Inflammatory macrophage (primary cell): ENCODE data around the gene LPGAT1.
A peak's percentile ranks its signal among the peaks of the same experiment; 100 is the strongest.

Source experiments
- DNase-seq, 2 donors: peaks; one replicate each; pipeline ENCODE4 v3.0.0-alpha.2; 2020 to 2022

LPGAT1 gene

GRCh38 chr1:211761400-211761799, 69.2 kb downstream of the LPGAT1 start:
- peak; percentile 63 to 64 for DNase-seq

GRCh38 chr1:211756471-211757020, 74.0 kb downstream of the LPGAT1 start:
- DNase-seq, result no peak

- DNase-seq, result no peak
Measured at GRCh38 chr1:211753649-211754251, 76.8 kb downstream of the LPGAT1 start.

- DNase-seq, result no peak
Measured at GRCh38 chr1:211752951-211753486, 77.5 kb downstream of the LPGAT1 start.

GRCh38 chr1:211752317-211752716, 78.2 kb downstream of the LPGAT1 start:
- DNase-seq, result no peak

GRCh38 chr1:211751438-211751837, 79.1 kb downstream of the LPGAT1 start:
- DNase-seq, result no peak

- DNase-seq, result no peak
Measured at GRCh38 chr1:211750599-211750998, 80.0 kb downstream of the LPGAT1 start.

GRCh38 chr1:211749251-211749650, 81.3 kb downstream of the LPGAT1 start:
- no peak for DNase-seq

GRCh38 chr1:211748810-211749209, 81.8 kb downstream of the LPGAT1 start:
- DNase-seq, result no peak

GRCh38 chr1:211742889-211743529, 87.6 kb downstream of the LPGAT1 start:
- DNase-seq, result no peak

- DNase-seq, result no peak
Measured at GRCh38 chr1:211742272-211742671, 88.3 kb downstream of the LPGAT1 start.

- no peak for DNase-seq
Measured at GRCh38 chr1:211741788-211742187, 88.8 kb downstream of the LPGAT1 start.

- DNase-seq, result no peak
Measured at GRCh38 chr1:211741116-211741515, 89.4 kb downstream of the LPGAT1 start.

- no peak for DNase-seq
Measured at GRCh38 chr1:211739671-211740411, 90.7 kb downstream of the LPGAT1 start.

- peak; percentile 44 for DNase-seq
Measured at GRCh38 chr1:211738691-211739301, 91.8 kb downstream of the LPGAT1 start.

GRCh38 chr1:211738096-211738690, 92.4 kb downstream of the LPGAT1 start:
- DNase-seq, result no peak

GRCh38 chr1:211737115-211738035, 93.2 kb downstream of the LPGAT1 start:
- no peak for DNase-seq

- DNase-seq, result no peak
Measured at GRCh38 chr1:211736351-211736915, 94.1 kb downstream of the LPGAT1 start.

- DNase-seq, result no peak
Measured at GRCh38 chr1:211735208-211736170, 95.1 kb downstream of the LPGAT1 start.

GRCh38 chr1:211734791-211735190, 95.8 kb downstream of the LPGAT1 start:
- DNase-seq, result no peak
